Activated CD4-positive, alpha-beta T cell treated with anti-CD3 and anti-CD28 coated beads, Interleukin-2, amount 50 U/mL, for 4 hours (primary cell): ENCODE data around the gene UBR3.
"Not testable (repeated sequence)": the region's sequence is repeated elsewhere in the genome, so short reads cannot be mapped to it uniquely, and the experiment has no call there.

ENCODE experiments used
- DNase-seq, 2 experiments: peaks; one replicate each; pipeline ENCODE4 v3.0.0-alpha.2; 2020

UBR3 gene, protein sequence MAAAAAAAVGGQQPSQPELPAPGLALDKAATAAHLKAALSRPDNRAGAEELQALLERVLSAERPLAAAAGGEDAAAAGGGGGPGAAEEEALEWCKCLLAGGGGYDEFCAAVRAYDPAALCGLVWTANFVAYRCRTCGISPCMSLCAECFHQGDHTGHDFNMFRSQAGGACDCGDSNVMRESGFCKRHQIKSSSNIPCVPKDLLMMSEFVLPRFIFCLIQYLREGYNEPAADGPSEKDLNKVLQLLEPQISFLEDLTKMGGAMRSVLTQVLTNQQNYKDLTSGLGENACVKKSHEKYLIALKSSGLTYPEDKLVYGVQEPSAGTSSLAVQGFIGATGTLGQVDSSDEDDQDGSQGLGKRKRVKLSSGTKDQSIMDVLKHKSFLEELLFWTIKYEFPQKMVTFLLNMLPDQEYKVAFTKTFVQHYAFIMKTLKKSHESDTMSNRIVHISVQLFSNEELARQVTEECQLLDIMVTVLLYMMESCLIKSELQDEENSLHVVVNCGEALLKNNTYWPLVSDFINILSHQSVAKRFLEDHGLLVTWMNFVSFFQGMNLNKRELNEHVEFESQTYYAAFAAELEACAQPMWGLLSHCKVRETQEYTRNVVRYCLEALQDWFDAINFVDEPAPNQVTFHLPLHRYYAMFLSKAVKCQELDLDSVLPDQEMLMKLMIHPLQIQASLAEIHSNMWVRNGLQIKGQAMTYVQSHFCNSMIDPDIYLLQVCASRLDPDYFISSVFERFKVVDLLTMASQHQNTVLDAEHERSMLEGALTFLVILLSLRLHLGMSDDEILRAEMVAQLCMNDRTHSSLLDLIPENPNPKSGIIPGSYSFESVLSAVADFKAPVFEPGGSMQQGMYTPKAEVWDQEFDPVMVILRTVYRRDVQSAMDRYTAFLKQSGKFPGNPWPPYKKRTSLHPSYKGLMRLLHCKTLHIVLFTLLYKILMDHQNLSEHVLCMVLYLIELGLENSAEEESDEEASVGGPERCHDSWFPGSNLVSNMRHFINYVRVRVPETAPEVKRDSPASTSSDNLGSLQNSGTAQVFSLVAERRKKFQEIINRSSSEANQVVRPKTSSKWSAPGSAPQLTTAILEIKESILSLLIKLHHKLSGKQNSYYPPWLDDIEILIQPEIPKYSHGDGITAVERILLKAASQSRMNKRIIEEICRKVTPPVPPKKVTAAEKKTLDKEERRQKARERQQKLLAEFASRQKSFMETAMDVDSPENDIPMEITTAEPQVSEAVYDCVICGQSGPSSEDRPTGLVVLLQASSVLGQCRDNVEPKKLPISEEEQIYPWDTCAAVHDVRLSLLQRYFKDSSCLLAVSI (N-terminal part only)

DNA sequence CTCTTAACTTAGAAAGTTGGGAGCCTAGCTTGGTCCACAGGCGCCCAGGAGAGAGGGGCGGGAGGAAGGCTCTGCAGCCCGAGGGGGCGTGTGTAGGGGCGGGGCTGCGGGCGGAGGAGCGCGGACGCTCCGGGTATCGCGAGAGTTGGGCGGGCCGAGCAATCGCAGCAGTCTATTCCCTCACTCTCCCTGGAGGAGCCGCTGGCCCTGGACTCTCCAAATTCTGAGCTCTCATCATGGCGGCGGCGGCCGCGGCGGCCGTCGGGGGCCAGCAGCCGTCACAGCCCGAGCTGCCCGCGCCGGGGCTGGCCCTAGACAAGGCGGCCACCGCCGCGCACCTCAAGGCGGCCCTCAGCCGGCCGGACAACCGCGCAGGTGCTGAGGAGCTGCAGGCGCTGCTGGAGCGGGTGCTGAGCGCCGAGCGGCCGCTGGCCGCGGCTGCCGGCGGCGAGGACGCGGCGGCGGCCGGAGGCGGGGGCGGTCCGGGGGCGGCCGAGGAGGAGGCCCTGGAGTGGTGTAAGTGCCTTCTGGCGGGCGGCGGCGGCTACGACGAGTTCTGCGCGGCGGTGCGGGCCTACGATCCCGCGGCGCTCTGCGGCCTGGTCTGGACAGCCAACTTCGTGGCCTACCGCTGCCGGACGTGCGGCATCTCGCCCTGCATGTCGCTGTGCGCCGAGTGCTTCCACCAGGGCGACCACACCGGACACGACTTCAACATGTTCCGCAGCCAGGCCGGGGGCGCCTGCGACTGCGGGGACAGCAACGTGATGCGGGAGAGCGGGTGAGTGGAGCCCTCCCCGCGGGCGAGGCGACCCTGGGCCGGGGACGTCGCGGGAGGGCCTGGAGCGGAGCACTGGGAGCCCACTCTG lies at the start of gene UBR3:
UBR3 (plus strand) TSS at position 183 of the 869 bp plus-strand sequence; CDS start at position 237, 54 bp downstream.
- DNase-seq = peak; percentile 83 to 84

DNA sequence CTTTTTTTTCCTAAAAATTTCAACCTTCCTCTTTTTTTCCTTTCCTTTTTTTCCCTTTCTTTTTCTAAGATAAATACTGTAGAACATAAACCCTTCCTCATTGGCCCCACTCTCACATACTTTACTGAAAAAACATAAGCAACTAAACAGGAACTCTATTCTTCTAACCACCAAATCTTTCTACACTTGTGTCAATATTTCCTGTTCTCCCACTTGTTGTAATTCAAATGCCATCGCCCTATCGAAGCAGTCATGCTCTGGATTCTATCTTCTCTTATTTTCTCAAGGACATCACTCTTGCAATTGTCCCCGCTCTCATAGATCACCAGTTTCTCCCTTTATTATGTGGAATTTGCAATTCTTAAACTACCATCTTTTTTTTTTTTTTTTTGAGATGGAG lies 48.8 kb upstream of the UBR3 start:
- DNase-seq = no peak

DNA sequence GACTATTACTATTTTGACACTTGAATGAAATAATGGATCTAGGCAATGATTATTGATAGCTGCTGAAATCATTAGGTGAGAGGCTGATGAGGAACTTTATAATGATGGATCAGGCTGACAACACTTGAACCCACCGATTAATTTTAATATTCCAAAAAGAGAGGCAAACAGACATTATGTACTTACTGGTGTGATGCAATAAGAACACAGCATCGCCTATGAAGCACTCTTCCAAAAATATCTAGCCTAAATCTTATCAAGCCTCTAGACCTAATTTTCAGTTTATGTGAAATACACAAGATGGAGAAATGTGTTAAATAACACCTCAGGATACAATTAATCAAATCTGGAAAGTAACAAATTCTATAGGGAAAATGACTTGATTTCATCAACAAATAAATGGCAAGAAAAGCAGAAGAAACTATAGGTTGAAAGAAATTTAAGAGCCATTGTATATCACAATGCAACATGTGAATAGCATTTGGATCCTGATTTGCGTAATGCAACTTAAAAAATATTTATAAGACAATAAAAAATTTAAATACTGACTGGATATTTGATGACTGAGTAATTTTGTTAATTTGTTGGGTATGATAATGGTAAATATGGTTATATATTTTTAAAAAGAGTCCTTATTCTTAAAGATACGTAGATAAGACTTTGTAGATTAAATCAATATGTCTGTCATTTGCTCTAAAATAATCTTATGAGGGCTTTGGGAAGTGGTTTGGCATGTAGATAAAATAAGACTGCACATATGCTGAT lies 45.8 kb upstream of the UBR3 start:
- DNase-seq = no peak

DNA sequence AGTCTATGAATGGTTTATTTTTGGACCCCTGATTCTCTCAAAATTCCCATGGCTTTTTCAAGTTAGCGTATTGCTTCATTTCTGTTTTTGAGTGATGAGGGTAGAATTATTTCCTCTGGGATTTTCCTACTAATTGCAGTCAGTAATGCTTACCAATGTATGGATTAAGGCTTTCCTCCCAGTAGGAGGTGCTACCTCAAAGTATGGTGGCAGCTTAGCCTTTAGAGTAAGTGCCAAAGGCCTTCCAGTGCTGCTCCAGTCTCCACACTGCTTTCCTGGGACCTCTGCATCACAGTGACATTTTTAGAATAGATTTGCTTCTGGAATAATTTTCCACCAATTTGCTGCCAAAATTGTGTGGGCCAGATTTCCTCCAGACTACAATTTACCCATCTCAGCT lies 44.7 kb upstream of the UBR3 start:
- no peak for DNase-seq

DNA sequence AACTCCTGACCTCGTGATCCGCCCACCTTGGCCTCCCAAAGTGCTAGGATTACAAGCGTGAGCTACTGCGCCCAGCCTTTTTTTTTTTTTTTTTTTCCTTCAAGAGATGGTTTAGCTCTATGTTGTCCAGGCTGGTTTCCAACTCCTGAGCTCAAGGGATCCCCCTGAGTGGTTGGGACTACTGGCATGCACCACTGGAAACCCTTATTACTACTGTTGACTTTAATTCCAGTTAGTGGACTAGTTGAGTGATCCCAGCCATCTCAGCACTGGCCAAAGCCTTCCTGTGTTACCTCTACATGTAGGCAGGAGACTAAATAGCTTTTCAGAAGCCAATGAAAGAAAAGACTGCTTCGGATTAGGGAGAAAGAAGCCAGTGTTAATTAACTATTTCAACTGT lies 36.7 kb upstream of the UBR3 start:
- DNase-seq = no peak

DNA sequence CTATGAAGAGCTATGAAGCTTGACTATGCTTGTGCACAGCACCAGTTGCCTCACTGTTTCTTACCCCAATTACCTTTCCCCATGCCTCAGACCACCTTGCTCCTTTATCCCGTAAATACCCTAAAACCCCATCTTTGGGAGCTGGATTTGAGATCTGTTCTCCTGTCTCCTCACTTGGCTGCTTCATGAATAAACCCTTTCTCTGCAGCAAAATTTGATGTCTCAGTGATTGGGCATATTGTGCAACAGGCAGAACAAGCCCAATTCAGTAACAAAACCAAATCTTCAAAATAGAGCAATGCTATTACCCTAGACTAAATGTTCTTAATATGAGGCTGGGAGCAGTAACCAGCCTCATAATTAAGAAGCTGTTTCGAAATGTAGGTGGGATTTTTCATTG lies 32.1 kb upstream of the UBR3 start:
- DNase-seq = no peak

DNA sequence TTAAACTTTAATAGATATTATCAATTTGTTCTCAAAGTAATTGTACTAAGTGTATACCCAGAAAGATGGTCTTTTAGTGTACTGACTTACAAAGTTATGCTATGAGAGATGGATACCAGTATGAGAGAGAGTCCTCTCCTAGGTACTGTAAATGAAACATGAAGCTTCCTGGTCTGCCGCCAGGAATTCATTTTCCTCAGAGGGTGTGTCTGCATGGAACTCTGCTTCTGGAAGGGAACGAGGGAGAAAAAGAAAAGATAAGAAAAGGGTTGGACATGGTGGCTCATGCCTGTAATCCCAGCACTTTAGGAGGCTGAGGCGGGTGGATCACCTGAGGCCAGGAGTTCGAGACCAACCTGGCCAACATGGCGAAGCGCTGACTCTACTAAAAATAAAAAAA lies 30.8 kb upstream of the UBR3 start:
- DNase-seq = no peak

DNA sequence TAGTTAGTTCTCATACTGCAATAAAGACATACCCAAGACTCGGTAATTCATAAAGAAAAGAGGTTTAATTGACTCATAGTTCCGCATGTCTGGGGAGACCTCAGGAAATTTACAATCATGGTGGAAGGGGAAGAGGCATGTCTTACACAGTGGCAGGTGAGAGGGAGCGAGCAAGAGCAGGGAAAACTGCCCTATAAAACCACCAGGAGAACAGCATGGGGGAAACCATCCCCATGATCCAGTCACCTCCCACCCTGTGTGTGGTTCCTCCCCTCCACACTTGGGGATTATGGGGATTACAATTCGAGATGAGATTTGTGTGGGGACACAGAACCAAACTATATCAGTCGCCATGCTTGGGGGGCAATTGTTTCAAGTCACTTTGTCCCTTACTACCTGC lies 29.7 kb upstream of the UBR3 start:
- DNase-seq = no peak

DNA sequence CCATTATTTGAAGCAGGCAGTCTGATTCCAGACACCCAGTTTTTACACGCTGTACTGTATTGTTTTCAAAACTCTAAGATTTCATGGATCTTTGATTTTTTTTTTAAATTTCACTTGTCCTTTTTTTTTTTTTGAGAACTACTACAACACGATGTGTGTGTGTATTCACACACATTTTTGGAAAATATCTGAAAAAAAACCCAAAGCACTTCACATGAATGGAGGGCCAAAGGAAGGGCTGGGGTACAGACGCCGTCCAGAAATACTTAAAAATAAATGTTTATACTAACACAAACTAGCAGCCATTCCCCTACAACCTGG lies 28.9 kb upstream of the UBR3 start:
- DNase-seq = no peak

DNA sequence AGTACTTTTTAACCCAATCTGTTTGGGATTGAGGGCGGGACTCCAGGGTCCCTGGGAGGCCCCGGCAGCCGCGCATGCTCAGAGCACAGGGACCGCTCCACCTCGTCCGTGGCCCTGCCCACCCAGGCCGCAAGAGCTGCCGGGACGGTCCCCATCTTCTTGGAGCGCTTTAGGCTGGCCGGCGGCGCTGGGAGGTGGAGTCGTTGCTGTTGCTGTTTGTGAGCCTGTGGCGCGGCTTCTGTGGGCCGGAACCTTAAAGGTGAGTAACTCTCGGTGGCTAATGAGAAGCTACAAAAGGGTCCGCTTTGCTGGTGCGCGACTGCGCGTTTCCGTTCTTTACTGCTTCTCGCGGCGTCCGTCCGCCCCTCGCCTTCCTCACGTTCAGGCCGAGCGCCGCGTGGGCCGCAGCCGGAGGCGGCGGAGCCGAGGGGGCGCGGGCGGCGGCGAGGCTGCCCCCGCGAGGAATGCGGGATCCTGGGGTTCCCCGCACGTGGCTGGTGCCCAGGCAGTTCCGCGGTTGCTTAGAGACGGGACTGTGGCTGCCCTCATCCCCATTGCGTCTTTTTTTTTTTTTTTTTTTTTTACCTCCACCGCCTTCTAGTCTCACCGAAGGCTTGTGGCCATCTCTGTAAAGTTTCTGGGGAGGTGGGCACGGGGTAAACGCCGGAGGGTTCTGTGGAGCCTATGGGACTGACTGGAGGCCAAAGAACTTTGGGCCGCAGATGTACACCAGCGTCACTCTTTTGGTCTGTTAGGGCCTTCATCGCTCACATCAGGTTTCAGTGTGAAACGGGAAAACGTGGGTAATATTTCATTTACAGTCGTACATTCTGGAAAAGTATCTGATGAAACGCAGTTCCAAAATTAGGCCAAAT lies 28.3 kb upstream of the UBR3 start, which contains the start of gene SSB:
SSB (plus strand) TSS at position 154 of the 875 bp plus-strand sequence. CDS start 2,090 bp downstream, outside the sequence.
- DNase-seq = peak; percentile 92 to 93

DNA sequence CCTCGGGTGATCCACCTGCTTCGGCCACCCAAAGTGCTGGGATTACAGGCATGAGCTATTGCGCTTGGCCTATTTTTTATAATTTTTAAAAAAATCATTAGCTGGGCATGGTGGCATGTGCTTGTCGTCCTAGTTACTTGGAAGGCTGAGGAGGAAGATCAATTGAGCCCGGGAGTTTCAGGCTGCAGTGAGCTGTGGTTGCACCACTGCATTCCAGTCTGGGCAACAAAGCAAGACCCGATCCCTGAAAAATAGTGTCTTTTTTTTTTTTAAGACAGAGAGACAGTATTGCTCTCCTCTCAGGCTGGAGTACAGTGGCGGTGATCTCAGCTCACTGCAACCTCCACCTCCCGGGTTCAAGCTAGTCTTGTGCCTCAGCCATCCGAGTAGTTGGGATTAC lies 23.8 kb upstream of the UBR3 start:
- no peak for DNase-seq

DNA sequence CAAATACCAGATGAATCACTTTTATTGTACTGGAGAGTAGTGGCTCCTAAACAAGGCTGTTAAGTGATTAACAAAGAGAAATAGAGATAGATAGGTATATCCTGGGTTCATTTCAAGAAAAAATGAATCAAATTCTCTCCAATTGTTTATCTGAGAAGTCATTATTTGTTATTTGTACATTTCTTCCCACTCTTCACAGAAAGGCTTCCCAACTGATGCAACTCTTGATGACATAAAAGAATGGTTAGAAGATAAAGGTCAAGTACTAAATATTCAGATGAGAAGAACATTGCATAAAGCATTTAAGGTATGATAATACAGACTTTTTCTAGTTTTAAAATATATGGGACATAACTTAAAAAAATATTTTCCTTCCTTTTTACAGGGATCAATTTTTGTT lies 20.7 kb upstream of the UBR3 start:
- DNase-seq = no peak

DNA sequence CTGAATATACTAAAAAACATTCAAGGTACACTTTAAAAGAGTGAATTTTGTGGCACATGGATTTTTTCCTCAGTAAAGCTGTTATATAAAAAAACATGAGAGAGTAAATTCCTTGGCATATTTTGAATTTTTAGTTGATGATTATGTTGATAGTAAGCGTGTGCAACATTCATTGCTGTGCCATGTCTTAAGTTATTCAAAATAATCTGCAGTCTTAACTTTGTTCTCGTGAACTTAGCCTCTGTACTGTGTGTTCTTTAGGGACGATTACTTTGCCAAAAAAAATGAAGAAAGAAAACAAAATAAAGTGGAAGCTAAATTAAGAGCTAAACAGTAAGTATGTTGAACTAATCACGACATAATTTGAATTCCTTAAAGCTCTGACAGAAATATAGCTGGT lies 19.0 kb upstream of the UBR3 start:
- no peak for DNase-seq

DNA sequence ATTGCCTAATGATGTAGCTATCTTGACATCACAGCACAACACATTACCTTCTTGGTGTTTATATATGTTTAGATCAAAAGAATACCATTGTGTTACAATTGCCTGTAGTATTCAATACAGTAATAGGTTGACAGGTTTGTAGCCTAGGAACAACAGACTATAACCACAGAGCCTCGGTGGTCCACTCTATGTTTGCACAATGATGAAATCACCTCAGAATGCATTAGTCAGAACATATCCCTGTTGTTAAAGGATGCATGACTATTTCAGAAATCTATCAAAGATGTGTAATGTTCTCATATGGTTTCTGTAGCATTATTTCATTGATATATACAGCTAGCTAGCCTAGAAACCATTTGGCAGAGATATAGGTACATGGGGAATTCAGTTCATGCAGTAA lies 11.4 kb upstream of the UBR3 start:
- DNase-seq = no peak

DNA sequence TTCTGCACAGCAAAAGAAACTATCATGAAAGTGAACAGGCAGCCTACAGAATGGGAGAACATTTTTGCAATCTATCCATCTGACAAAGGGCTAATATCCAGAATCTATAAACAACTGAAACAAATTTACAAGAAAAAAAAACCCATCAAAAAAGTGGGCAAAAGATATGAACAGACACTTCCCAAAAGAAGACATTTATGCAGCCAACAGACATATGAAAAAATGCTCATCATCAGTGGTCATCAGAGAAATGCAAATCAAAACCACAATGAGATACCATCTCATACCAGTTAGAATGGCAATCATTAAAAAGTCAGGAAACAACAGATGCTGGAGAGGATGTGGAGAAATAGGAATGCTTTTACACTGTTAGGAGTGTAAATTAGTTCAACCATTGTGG lies 10.3 kb upstream of the UBR3 start:
- not testable (repeated sequence) for DNase-seq

DNA sequence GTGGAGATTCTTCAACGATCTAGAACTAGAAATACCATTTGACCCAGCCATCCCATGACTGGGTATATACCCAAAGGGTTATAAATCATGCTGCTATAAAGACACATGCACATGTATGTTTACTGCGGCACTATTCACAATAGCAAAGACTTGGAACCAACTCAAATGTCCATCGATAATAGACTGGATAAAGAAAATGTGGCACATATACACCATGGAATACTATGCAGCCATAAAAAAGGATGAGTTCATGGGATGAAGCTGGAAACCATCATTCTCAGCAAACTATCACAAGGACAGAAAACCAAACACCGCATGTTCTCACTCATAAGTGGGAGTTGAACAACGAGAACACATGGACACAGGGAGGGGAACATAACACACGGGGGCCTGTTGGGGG lies 9.9 kb upstream of the UBR3 start:
- DNase-seq = not testable (repeated sequence)

DNA sequence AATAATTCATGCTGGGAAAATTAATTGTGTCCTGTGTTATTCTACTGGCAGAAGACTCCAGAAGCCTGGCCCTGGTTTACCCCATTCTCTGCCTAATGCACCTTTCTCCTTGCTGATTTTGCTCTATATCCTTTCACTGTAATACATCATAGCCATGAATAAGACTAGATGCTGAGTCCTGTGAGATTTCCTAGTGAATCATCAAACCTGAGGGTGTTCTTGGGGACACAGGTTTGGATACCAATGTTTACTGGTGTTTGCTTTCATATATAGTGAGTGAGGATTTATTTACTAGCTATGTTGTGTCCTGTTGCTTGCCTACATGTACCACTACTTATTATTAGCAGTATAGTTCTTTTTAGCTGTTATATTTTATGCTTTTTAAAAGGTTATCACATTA lies 9.0 kb upstream of the UBR3 start:
- DNase-seq = no peak

DNA sequence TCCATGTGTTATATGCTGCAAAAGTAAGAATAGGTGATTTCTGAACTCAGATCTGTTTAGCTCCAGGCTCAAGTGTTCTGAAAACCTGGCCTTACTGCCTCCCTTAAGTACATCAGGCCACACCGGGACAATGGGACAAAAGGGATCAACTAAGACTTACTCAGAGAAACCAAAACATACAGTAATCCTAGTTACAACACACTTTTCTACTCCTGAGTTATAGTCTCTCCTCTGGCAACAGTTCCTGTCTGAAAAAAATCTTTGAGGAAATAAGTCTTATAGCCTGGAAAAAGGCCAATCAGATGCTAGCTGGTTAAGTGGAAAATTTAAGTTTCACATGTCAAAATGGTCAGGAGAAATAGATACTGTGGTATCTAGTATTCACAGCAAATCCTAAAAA lies 8.1 kb upstream of the UBR3 start:
- DNase-seq = no peak

DNA sequence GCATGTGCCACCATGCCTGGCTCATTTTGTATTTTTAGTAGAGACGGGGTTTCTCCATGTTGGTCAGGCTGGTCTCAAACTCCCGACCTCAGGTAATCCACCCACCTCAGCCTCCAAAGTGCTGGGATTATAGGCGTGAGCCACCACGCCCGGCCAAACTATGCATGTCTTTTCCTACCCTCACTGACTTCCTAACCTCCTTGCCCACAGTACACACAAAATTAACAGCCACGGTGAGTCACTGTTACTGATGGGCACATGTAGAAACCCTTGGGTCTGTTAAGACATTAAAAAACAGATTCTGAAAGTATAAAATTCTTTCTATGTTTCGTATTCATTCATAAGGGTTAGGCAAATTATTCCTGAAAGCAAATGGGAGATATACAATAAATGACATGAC lies 7.2 kb upstream of the UBR3 start:
- not testable (repeated sequence) for DNase-seq

DNA sequence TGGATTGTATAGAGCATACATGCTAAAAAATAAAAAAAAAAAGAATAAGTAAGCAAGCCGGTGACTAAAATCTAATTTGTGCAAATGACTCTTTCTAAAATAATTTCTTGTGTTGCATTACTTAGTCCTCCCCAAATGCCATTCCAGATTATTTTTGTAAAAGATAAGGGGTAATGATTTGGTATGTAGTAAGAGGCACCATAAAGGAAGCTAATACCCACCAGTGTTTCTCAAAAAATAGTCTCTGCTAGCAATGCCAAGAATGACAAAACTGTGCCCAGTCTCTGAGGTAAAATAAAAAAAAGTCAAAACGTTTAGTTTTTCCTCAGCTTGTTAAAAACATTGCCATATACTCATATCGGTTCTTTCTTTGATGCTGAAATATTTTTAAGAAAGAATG lies 5.2 kb upstream of the UBR3 start:
- DNase-seq = no peak
